Inferior parietal cortex (tissue), 1 donor: ENCODE data around the gene LRBA.
"Not testable (repeated sequence)": the region's sequence is repeated elsewhere in the genome, so short reads cannot be mapped to it uniquely, and the experiment has no call there.

Source experiments
- DNase-seq: peaks from one replicate; pipeline ENCODE4 v3.0.0-alpha.2; 2016; ENCODE audit errors: extremely low spot score

Gene LRBA

DNA sequence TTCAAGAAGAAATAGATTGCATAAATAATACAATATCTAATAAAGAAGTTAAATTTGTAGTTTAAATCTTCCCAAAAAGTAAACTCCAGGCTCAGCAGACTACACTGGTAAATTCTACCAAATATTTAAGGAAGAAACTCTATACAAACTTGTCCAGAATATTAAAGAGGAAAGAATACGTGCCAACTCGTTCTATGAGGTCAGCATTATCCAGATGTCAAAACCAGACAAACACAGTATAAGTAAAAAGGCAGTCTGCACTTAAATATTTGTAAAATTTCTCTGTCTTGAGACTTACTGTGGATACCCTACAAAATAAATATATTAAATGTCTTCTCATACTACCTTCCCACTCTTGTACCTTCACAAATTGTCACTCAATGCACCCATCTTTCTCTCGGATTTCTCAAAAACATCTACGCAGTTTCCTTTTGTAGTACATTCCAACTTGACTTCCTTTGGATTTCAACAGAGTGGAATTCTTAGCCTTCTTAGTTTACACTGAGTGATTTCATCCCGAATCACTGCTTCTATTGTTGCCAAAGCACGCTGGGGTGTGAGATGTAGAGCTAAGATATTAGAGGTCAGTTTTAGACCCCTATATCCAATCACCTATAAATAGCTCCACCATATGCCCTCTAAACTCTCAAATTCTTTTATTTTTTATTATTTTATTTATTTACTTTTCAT is 504.8 kb downstream of the LRBA start:
- DNase-seq, result no peak

DNA sequence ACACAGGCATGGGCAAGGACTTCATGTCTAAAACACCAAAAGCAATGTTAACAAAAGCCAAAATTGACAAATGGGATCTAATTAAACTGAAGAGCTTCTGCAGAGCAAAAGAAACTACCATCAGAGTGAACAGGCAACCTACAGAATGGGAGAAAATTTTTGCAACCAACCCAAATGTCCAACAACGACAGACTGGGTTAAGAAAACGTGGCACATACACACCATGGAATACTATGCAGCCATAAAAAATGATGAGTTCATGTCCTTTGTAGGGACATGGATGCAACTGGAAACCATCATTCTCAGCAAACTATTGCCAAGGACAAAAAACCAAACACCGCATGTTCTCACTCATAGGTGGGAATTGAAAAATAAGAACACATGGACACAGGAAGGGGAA is 507.4 kb downstream of the LRBA start:
- DNase-seq, result not testable (repeated sequence)

DNA sequence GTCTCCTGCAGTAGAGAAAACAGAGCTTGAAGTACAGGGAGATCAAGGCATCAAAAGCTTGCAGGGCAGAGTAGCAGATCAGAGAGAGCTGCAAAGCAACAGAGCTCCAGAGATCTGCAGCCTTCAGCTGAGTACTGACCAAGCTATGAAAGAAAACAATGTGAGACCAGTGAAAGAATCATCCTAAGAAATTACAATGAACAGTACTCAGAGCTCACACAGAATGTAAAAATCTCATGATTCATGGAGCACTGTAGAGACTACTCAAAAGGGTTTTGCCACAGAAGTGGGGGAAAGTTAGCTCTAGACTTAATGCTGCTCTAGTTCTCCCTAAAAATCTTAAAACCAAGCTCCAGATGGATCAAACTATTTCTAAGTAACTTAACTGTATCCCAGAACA is 513.1 kb downstream of the LRBA start:
- no peak for DNase-seq

DNA sequence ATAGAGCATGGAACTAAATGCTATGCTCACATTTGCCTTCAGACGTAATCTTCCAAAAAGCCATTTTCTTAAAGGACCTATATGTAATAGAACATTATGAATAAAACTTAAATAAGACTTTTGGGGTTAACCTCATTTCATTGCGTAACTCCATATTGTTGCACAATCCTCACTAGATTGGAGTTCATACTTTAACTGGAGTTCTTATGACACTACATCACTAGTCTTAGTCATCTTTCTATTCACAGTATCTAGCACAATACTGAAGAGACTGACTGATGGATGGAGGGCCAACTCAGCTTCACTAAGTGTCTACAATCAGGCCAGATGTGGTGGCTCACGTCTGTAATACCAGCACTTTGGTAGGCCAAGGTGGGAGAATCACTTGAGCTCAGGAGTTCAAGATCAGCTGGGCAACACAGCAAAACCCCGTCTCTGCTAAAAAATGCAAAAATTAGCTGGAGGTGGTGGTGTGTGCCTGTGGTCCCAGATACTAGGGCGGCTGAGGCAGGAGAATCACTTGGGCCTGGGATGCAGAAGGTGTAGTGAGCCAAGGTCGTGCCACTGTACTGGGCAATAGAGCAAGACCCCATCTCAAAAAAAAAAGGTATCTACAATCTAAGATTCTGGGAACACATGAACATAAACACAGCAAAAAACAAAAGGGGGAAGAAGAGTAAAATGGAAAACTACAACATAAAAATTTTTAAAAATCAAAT is 513.9 kb downstream of the LRBA start:
- DNase-seq, result no peak

DNA sequence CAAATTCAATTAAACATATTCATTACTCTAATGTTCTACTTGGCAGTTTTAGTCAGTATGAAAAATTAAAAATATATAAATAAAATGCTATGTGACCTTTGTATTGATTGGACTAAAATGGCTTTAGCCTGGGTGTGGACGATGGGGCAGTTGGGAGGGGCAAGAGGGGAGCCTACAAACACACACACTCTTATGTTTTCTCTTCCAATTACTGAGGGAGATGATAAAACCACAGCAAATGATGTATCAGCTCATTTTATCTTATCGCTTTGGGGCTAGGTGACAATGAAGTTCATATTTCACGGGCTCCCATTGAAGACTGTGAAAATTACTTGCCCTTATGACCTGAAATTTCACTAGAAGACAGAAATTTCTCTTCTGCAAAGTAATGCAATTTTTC is 517.5 kb downstream of the LRBA start:
- no peak for DNase-seq

DNA sequence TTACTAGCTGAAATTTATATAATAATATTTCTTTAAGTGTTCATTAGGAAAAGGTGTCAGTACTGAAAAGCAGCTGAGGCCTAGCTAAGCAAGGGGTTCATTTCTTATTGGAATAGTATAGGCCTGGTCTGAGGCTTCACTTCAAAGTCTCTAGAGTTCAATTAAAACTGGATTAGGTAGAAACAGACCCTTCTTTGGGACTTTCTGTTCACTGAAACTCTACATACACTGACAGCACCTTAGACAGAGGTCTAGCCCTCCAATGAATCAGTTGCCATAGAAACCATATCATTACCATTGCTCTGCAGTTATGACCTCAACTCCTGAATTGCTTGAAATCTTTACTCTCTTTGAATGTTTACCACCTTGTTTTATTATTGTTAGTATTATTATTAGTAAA is 519.5 kb downstream of the LRBA start:
- DNase-seq, result no peak

DNA sequence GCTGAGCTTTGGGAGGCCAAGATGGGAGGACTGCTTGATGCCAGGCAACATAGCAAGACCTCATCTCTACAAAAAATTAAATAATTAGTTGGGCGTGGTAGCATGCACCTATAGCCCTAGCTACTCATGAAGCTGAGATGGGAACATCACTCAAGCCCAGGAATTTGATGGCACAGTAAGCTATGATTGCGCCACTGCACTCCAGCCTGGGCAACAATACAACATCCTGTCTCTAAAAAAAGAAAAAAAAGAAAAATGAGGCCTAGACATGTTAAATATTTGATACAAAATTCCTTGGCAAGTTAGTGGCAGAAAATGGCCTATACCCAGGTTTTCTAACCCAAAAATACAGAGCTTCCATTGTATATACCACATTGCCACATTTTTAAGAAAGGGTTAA is 521.2 kb downstream of the LRBA start:
- no peak for DNase-seq

DNA sequence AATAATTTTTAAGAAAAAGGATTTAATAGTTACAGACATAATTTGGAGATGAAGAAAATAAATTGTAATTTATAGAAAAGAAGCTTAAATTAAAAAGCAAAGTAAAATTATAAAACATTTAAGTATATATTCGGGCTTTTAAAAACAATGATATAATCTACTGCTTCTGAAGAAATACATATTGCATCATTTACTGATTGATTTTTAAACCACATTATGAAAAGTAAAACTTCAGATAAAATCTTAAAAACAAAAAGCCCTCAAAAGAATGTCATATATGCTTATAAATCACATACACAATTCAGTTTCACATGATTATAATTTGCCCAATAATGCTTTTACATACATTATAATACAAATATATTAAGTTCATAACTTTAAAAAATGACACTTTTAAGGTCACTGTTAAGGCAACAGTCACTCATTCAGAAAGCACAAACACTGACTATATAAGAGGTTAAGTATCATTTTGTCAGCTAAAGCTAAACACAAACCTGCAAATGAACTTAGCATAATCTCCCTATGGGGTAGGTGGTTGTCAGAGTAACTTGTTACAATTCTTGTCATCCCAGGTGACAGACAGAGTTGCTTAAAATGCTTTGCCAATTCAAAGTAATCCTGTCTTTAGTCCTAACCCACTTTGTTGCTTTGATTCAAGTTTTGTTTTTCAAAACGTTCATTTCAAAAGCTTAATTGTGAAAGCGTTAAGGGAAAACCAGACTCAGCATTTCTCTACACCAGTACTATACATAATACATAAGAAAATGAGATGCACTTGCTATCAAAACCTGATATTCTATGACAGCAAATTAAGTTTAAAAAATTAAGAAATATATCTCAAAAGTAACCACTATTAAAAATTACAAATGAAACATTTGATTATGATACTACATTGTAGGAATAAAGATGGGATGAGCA is 523.7 kb downstream of the LRBA start:
- no peak for DNase-seq

DNA sequence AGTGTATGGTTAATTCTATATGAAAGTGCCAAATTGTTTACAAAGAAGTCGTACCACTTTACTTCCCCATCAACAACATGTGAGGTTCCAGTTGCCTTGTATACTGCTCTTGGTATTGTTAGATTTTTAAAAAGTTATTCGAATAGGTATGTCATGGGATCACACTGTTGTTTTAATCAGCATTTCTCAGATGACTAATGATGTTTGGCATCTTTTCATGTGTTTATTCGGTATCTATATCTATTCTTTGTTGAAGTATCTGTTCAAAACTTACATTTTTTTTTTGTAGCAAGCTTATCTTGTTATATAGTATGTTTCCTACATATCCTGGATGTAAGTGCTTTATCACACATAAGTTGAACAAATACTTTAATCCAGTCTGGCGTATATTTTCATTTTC is 532.5 kb downstream of the LRBA start:
- DNase-seq, result no peak

DNA sequence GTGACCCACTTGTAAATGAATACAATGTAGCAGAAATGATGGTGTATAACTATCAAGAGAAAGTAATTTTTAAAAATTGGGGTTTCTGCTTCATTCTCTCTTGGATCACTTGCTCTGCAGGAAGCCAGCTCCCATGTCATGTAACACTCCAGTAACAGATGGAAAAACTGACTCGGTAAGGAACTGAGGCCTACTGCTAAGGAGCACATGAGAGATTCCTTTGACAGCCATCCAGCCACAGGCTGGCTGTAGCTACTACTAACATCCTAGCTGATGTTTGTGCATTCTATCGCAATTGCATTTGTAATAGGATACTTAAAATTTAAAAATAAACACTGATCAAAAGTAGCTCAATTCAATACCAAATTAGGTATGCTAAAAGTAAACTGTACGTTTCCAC is 535.4 kb downstream of the LRBA start:
- no peak for DNase-seq

DNA sequence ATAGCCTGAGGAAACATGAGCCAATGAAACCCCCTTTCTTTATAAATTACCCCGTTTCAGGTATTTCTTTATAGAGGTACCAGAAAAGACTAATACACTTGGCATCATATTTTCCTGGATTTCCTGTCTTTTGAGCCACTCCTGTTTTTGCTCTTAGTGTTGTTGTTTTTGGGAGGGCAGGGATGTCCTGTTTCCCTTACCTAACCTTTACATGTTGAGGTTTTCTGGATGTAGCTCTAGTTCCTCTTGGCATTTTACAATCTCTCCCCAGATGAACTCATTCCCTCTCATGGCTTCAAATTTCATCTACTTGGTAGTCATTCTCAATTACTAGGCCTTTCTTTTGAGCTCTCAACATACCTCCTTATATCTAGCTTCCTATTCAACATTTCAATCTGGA is 537.2 kb downstream of the LRBA start:
- no peak for DNase-seq

DNA sequence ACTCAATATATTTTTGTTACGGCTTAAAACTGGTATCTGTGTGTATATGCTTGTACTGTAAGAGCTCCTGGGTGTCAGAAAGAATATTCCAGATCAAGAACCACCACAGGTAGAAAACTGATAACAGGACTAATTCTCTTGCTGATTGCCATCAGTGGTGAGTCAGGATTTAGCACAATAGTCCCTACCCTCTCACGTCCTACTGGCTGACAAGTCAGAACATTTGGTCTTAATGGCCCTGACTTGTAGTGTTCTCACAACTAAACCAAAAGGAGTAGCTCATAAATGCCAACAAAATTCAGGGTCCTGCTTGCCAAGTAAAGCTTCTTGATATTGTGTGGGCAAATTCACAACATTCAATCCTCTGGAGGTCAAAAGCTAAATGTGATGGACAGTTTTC is 538.3 kb downstream of the LRBA start:
- DNase-seq, result no peak

DNA sequence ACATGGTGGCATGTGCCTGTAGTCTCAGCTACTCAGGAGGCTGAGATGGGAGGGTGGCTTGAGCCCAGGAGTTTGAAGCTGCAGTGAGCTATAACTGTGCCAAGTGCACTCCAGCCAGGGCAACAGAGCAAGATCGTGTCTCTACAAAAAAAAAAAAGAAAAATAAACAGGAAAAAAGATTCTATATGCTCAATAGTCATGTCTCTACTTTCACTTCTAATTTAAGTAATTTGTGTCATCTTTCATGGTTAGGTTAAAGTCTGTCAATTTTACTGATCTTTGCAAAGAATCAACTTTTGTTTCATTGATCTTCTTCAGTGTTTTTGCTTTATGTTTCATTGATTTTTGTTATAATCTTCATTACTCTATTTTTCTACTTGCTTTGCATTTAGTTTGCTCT is 539.3 kb downstream of the LRBA start:
- no peak for DNase-seq

DNA sequence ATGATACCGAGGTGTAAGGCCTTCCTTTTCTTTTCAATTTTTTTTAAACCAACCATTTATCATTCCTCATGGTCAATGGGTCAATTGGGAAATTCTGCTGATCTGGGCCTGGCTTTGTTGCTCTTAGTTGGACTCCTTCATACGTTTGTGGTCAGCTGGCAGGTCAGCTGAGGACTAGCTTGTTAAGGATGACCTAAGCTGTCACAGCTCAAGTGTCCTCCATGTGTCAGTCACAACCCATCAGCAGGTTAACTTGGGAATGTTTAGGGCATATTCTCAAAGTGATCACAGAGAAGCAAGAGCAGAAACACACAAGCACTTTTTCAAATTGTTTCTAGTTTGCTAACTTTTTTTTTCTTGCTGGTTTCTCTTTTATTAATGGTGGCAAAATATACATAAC is 550.6 kb downstream of the LRBA start:
- no peak for DNase-seq

DNA sequence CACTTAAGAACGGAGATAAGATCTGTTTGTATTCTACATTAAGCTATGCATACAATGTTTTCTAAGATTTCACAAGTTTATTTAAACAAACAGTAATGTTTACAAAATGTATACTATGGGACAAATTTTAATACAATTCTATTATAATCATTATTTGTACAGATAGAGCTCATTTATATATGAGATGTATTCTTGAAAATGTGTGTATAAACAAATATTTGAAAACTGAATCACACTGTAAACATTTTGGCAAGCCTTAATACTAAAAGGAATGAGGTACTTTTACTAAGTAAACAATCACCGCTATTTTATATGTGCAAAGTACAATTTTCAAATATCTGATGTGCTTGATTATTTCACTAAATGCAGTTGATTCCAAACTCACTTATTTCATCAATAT is 552.3 kb downstream of the LRBA start:
- no peak for DNase-seq

DNA sequence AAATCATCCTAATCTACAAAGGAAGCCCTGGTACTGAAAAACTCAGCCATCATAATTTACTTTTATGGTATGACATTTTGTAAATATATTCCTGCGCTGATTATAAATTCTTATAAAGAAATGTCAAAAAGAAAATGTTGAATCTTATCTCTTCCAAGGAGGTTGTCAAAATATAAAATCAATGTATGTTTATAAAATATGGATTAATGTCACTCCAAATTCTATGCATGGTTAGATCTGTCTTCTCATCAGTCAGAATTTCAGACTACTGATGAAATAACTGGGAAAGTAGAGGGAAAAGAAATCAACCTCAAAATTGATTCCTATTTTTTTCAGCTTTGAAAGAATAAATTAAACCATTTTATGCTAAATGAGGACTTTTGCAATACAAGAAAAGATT is 553.1 kb downstream of the LRBA start:
- DNase-seq, result no peak

DNA sequence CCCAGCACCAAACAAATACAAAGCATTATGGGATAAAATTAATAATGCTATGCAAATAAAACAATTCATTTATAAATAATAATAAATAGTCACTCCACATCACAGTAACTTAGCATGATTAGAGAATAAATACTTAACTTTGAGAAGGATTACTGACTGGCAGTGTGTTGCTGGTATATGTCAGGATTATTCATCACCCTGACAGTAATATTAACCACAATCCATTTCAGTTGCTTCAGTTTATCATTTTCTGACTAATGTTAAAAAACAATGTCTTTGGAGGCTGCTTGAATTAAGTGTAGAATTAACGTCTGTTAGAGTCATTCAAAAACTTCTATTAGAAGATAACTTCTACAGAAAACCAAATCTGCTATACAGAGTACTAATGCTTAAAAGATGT is 557.3 kb downstream of the LRBA start:
- no peak for DNase-seq

DNA sequence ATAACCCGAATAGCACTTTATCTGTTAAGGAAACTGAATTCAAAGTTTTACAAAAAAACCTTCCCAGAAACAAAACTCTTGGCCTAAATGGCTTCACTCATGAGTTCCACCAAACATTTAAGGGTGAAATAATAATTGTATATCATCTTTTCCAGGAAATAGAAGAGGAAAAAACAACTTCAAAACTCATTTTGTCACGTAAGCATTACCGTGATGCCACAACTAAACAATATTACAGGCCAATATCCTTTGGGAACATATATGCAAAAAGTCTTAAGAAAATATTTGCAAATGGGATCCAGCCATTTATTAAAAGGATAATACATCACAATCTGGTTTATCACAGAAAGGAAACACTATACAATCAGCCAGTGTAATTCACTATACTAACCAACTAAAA is 563.2 kb downstream of the LRBA start:
- DNase-seq, result no peak

DNA sequence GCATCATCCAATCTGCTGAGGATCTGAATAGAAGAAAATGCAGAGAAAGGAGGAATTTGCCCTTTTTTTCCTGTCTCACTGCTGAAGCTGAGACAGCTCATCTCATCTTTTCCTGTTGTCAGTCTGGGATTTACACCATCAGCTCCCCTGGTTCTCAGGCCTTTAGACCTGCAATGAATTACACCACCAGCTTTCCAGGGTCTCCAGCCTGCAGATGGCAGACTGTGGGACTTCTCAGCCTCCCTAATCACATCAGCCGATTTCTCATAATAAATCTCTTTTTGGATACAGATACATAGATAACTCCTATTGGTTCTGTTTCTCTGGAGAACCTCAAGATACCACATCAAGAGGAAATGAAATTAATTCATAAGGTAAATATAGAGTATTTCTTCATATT is 567.7 kb downstream of the LRBA start:
- no peak for DNase-seq

DNA sequence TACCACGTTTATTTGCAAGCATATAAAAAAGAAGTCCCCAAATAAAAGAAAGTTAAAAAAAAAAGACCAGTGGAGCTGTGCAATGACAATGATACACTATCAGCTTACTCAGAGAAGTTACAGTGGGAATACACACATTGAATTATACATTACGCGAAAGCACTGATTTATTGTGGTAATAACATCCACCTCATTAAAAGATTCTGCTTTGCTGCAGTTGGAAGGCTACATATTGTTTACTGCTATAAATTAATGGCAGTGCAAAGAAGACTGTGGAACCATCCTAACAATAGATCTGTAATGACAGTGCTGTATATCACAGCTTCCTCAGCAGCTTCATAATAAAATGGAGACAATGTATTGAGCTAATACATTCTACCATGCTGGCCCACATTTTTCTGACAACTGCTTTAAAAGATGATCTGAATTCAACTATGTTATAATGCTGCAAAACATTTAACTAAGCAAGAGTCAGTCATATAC is 575.6 kb downstream of the LRBA start:
- DNase-seq, result no peak

DNA sequence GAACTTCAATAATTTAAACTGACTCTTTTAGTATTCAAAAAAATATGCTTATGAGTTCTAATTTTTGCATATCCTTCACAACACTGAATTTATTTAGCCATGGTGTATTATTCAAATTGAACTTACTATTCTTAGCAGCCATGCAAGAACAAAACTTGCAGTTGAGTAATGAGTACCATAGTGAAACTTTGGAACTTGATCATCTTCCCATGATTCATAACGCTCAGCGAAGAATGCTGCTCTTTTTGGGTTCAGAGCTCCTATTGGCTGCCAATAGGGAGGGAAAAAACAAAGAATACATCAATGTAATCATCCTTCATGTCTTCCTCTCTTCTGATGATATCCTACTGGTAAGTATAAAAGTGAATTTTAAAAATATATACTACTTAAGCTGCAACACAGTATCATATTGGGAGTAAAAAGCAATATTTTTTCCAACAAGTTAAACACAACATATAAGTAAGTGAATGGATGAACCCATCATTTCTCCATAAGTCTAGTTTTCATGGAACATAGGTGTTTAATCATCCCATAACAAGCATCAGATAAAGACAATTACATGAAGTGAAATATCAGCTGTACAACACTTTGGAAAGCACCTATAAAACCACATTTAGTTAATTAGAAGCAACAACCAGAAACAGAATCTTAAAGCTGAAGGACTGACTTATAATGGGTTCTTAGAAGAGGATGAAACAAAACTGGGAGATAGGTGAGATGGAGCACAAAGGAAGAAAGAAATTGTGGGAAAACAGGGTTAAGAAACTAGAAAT is 578.3 kb downstream of the LRBA start:
- DNase-seq, result no peak

DNA sequence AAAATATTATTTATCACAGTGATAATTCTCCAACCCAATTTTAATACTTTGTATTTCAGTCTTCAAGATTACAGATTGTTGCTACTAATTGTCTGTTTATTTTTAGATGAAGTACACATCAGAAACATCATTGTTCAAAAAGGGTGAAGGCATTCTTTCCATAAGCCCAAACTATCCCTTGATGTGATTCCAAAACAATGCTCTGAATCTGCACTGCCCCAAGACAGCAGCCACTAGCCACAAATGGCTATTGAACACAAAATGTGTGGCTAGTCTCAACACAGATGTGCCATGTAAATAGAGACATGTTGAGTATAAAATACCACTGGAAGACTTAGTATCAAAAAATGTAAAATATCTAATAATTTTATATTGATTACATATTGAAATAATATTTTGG is 583.9 kb downstream of the LRBA start:
- DNase-seq, result no peak
